GM12878 (cell line): ENCODE data around the gene KLHL30.

ENCODE experiments used
- NR2C2 ChIP-seq: IDR thresholded peaks from 2 replicates; pipeline ENCODE4 v1.6.1; 2011; ENCODE audit warnings: borderline replicate concordance, low read depth; ENCODE audit not compliant: control insufficient read depth, insufficient read length
- TAF1 ChIP-seq: IDR thresholded peaks from 2 replicates; pipeline ENCODE4 v1.6.1; 2011; ENCODE audit warnings: mild to moderate bottlenecking, low read depth, low read length, borderline replicate concordance

DNA sequence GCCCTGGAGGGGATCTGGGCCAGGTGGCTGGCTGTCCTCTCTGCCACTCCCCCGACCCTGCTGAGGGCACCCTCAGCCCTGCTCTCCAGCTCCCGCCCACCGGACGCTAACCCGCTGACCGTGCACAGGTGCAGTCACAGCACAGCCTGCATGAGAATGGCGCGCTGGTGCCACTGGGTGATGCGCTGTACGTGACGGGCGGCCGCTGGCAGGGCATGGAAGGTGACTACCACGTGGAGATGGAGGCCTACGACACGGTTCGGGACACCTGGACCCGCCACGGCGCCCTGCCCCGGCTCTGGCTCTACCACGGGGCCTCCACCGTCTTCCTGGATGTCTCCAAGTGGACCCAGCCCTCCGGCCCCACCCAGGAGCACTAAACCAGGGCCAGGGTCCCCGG, 12.2 kb downstream of the KLHL30 start:
- TF ChIP-seq NR2C2 = no peak
- TF ChIP-seq TAF1 = no peak
